ENCODE measurements around the gene HOXD3. TPM values are rescaled to one million over a fixed set of nuclear protein-coding genes. Genes with fewer than 3 reads are reported as not detected.

HOXD3 gene
- total and polyA plus RNA-seq, 5 experiments from 2014 or later = not detected

- POLR2A ChIA-PET = no interaction called here
- DNase-seq = no peak
- Mint-ChIP-seq H3K4me1 (peaks cover 5 to 22% (median 11%) of the 10 kb centered on the region in 4 donors), H3K9me3 (peaks cover 0 to 11% (median 5%) of the 10 kb centered on the region in 9 donors), H3K27ac (peak overlapping the region in 1 of 10 donors; percentile 72), H3K4me3 (peak overlapping the region in 6 of 10 donors; percentile 18 to 56 (median 28)), H3K36me3 (peaks cover 2 to 26% (median 5%) of the 10 kb centered on the region in 3 donors), H3K27me3 (peaks cover 59 to 98% (median 74%) of the 10 kb centered on the region in 5 donors)
- ATAC-seq = no peak
These were observed 7.7 kb downstream of the HOXD3 start for GRCh38 chr2:176164611-176165369.

GRCh38 chr2:176165370-176166050 lies 8.4 kb downstream of the HOXD3 start:
- no peak for DNase-seq
- no peak for ATAC-seq
- POLR2A ChIA-PET = no interaction called here
- Mint-ChIP-seq H3K27ac (peak overlapping the region in 1 of 10 donors; percentile 34), H3K27me3 (peaks cover 61 to 100% (median 76%) of the 10 kb centered on the region in 5 donors), H3K4me1 (peaks cover 5 to 22% (median 9%) of the 10 kb centered on the region in 4 donors), H3K36me3 (peaks cover 2 to 26% (median 5%) of the 10 kb centered on the region in 3 donors), H3K4me3 (peak overlapping the region in 4 of 10 donors; percentile 11 to 28 (median 19)), H3K9me3 (peaks cover 0 to 11% (median 5%) of the 10 kb centered on the region in 9 donors)

GRCh38 chr2:176166272-176166671 lies 9.2 kb downstream of the HOXD3 start:
- peaks cover 56 to 100% (median 73%) of the 10 kb centered on the region in 5 donors for H3K27me3 Mint-ChIP-seq
- H3K27ac Mint-ChIP-seq = no peak overlapping the region

GRCh38 chr2:176167398-176167797 lies 10.3 kb downstream of the HOXD3 start:
- Mint-ChIP-seq H3K36me3 (peaks cover 2 to 22% (median 3%) of the 10 kb centered on the region in 3 donors), H3K4me3 (no peak overlapping the region), H3K9me3 (peaks cover 0 to 11% (median 5%) of the 10 kb centered on the region in 9 donors), H3K27me3 (peaks cover 50 to 100% (median 70%) of the 10 kb centered on the region in 5 donors), H3K27ac (no peak overlapping the region), H3K4me1 (peaks cover 6 to 23% (median 8%) of the 10 kb centered on the region in 4 donors)
- DNase-seq (no peak), ATAC-seq (no peak)
- POLR2A ChIA-PET = no interaction called here

More at GRCh38 chr2:176166272-176166671, 9.2 kb downstream of the HOXD3 start:
- DNase-seq (no peak), ATAC-seq (no peak)
- Mint-ChIP-seq H3K4me1 (peaks cover 4 to 17% (median 5%) of the 10 kb centered on the region in 4 donors), H3K36me3 (peaks cover 2 to 26% (median 3%) of the 10 kb centered on the region in 3 donors), H3K4me3 (no peak overlapping the region), H3K9me3 (peaks cover 0 to 11% (median 5%) of the 10 kb centered on the region in 9 donors)
- POLR2A ChIA-PET = no interaction called here

- Mint-ChIP-seq H3K27ac (no peak overlapping the region), H3K4me1 (peaks cover 5 to 16% (median 7%) of the 10 kb centered on the region in 4 donors), H3K9me3 (peaks cover 0 to 7% (median 3%) of the 10 kb centered on the region in 9 donors), H3K4me3 (no peak overlapping the region), H3K27me3 (peaks cover 51 to 100% (median 65%) of the 10 kb centered on the region in 5 donors), H3K36me3 (peaks cover 1 to 22% (median 2%) of the 10 kb centered on the region in 3 donors)
- no peak for ATAC-seq
- DNase-seq = no peak
- POLR2A ChIA-PET = no interaction called here
These were observed 12.1 kb downstream of the HOXD3 start for GRCh38 chr2:176169181-176169580.

GRCh38 chr2:176169711-176170110 lies 12.6 kb downstream of the HOXD3 start:
- Mint-ChIP-seq H3K27ac (no peak overlapping the region), H3K9me3 (peaks cover 0 to 7% (median 2%) of the 10 kb centered on the region in 9 donors), H3K4me3 (no peak overlapping the region), H3K27me3 (peaks cover 53 to 100% (median 66%) of the 10 kb centered on the region in 5 donors), H3K4me1 (peaks cover 3 to 13% (median 6%) of the 10 kb centered on the region in 4 donors), H3K36me3 (peaks cover 0 to 18% (median 2%) of the 10 kb centered on the region in 3 donors)
- no peak for DNase-seq
- POLR2A ChIA-PET = no interaction called here
- ATAC-seq = no peak

- POLR2A ChIA-PET = no interaction called here
- H3K36me3 Mint-ChIP-seq = peaks cover 0 to 18% (median 2%) of the 10 kb centered on the region in 3 donors
- H3K27me3 Mint-ChIP-seq = peaks cover 51 to 100% (median 70%) of the 10 kb centered on the region in 5 donors
- H3K27ac Mint-ChIP-seq = peak overlapping the region in 1 of 10 donors; percentile 29
- DNase-seq = no peak
- peaks cover 6 to 18% (median 7%) of the 10 kb centered on the region in 4 donors for H3K4me1 Mint-ChIP-seq
- peaks cover 0 to 7% (median 4%) of the 10 kb centered on the region in 9 donors for H3K9me3 Mint-ChIP-seq
- no peak for ATAC-seq
- H3K4me3 Mint-ChIP-seq = no peak overlapping the region
These were observed 13.6 kb downstream of the HOXD3 start for GRCh38 chr2:176170602-176171305.

GRCh38 chr2:176171351-176172006 lies 14.4 kb downstream of the HOXD3 start:
- Mint-ChIP-seq H3K27me3 (peaks cover 50 to 100% (median 71%) of the 10 kb centered on the region in 5 donors), H3K27ac (no peak overlapping the region), H3K9me3 (peaks cover 0 to 7% (median 4%) of the 10 kb centered on the region in 9 donors), H3K4me1 (peaks cover 6 to 18% (median 7%) of the 10 kb centered on the region in 4 donors), H3K4me3 (peak overlapping the region in 1 of 10 donors; percentile 53), H3K36me3 (peaks cover 0 to 18% (median 2%) of the 10 kb centered on the region in 3 donors)
- ATAC-seq (no peak), DNase-seq (no peak)
- POLR2A ChIA-PET = no interaction called here

- peaks cover 6 to 18% (median 8%) of the 10 kb centered on the region in 4 donors for H3K4me1 Mint-ChIP-seq
- H3K27me3 Mint-ChIP-seq = peaks cover 49 to 100% (median 70%) of the 10 kb centered on the region in 5 donors
- peaks cover 0 to 7% (median 4%) of the 10 kb centered on the region in 9 donors for H3K9me3 Mint-ChIP-seq
- POLR2A ChIA-PET = no interaction called here
- H3K36me3 Mint-ChIP-seq = peaks cover 0 to 15% (median 2%) of the 10 kb centered on the region in 3 donors
- DNase-seq (no peak), ATAC-seq (no peak)
- peak overlapping the region in 6 of 10 donors; percentile 6 to 53 (median 20) for H3K4me3 Mint-ChIP-seq
- H3K27ac Mint-ChIP-seq = peak overlapping the region in 1 of 10 donors; percentile 65
These were observed 15.1 kb downstream of the HOXD3 start for GRCh38 chr2:176172007-176172894.

- Mint-ChIP-seq H3K27ac (peak overlapping the region in 1 of 10 donors; percentile 65), H3K9me3 (peaks cover 0 to 7% (median 0%) of the 10 kb centered on the region in 9 donors), H3K27me3 (peaks cover 44 to 100% (median 69%) of the 10 kb centered on the region in 5 donors), H3K36me3 (peaks cover 0 to 11% (median 2%) of the 10 kb centered on the region in 3 donors), H3K4me1 (peaks cover 6 to 18% (median 10%) of the 10 kb centered on the region in 4 donors), H3K4me3 (peak overlapping the region in 2 of 10 donors; percentile 27 to 53)
- no peak for DNase-seq
- POLR2A ChIA-PET = interaction anchor here (0.6 kb wide), 1 partner anchor 24 kb away, joined by 4 read pairs; no protein-coding TSS in a partner anchor
- no peak for ATAC-seq
These were observed 15.9 kb downstream of the HOXD3 start for GRCh38 chr2:176172895-176173566.

Measured in naive thymus-derived CD8-positive, alpha-beta T cell (primary cell).